DND-41 (cell line): ENCODE measurements around the gene VAV2.

Experiments
- ATAC-seq: fragments of 200-7000 bp; cut with Tn5 transposase; 3 replicates; pipeline ENCODE4 v1.9.1; 2021; ENCODE audit warnings: low read depth; ENCODE audit not compliant: insufficient read depth
- DNase-seq: peaks from one replicate; pipeline ENCODE4 v3.0.0-alpha.2; 2020
- H2AFZ ChIP-seq: 2 replicates; pipeline ENCODE4 v1.6.0; 2012; ENCODE audit warnings: low read depth, low read length
- H3K27ac ChIP-seq: 2 replicates; pipeline ENCODE4 v1.5.1; 2012; ENCODE audit warnings: low read length, inconsistent platforms
- H3K27me3 ChIP-seq: fragments of 200-600 bp; sonication (generic); 2 replicates; pipeline ENCODE4 v1.6.0; 2012; ENCODE audit warnings: low read length, mild to moderate bottlenecking, inconsistent platforms; ENCODE audit not compliant: insufficient read depth, poor library complexity
- H3K36me3 ChIP-seq: 2 replicates; pipeline ENCODE4 v1.5.1; 2012; ENCODE audit warnings: low read length, inconsistent platforms; ENCODE audit not compliant: insufficient read depth
- H3K4me1 ChIP-seq: 2 replicates; pipeline ENCODE4 v1.5.1; 2012; ENCODE audit warnings: mild to moderate bottlenecking, low read length; ENCODE audit not compliant: insufficient read depth
- H3K4me2 ChIP-seq: 2 replicates; pipeline ENCODE4 v1.6.0; 2012; ENCODE audit warnings: mild to moderate bottlenecking, moderate library complexity, low read length, inconsistent platforms; ENCODE audit not compliant: insufficient read depth
- H3K4me3 ChIP-seq, 2 experiments: fragments of 200-600 bp in 1 of 2; shearing (Covaris generic) in 1 of 2; 2 replicates each; pipeline ENCODE4 v1.5.1; 2012 to 2016; ENCODE audit warnings: inconsistent platforms in 2 of 2, low read length in 2 of 2, mild to moderate bottlenecking in 2 of 2, low read depth in 1 of 2, moderate library complexity in 1 of 2
- H3K79me2 ChIP-seq: 2 replicates; pipeline ENCODE4 v1.6.0; 2012; ENCODE audit warnings: low read length, inconsistent platforms; ENCODE audit not compliant: insufficient read depth
- H3K9ac ChIP-seq: 2 replicates; pipeline ENCODE4 v1.6.0; 2012; ENCODE audit warnings: low read depth, mild to moderate bottlenecking, inconsistent platforms, low read length, moderate library complexity
- H3K9me3 ChIP-seq: 2 replicates; pipeline ENCODE4 v1.5.1; 2012; ENCODE audit warnings: low read length, moderate library complexity, mild to moderate bottlenecking, inconsistent platforms; ENCODE audit not compliant: insufficient read depth, severe bottlenecking
- H4K20me1 ChIP-seq: 2 replicates; pipeline ENCODE4 v1.6.0; 2012; ENCODE audit warnings: low read length; ENCODE audit not compliant: insufficient read depth
- CTCF ChIP-seq: IDR thresholded peaks from 2 replicates; pipeline ENCODE4 v1.5.1; 2012; ENCODE audit warnings: borderline replicate concordance, low read length, moderate library complexity, mild to moderate bottlenecking; ENCODE audit not compliant: poor library complexity, severe bottlenecking; ENCODE audit errors: extremely low read depth
- EZH2 ChIP-seq: IDR thresholded peaks from 3 replicates; pipeline ENCODE4 v1.6.1; 2012; ENCODE audit warnings: borderline replicate concordance, low read depth, mild to moderate bottlenecking, moderate library complexity, low read length, inconsistent platforms; ENCODE audit not compliant: severe bottlenecking

Gene VAV2

GRCh38 chr9:133977421-133978201 is 14.5 kb downstream of the VAV2 start:
- H3K4me2 ChIP-seq = no peak overlapping the region
- no peak overlapping the region for H3K4me3 ChIP-seq
- no peak overlapping the region for H3K9ac ChIP-seq
- no peaks in the 10 kb centered on the region for H3K4me1 ChIP-seq
- H3K27ac ChIP-seq = no peak overlapping the region
- H4K20me1 ChIP-seq = no peaks in the 10 kb centered on the region
- no peak for TF ChIP-seq CTCF
- TF ChIP-seq EZH2 = no peak
- no peaks in the 10 kb centered on the region for H3K36me3 ChIP-seq
- H3K27me3 ChIP-seq = no peaks in the 10 kb centered on the region
- DNase-seq (no peak), ATAC-seq (no peak)
- H2AFZ ChIP-seq = no peak overlapping the region
- H3K9me3 ChIP-seq = no peaks in the 10 kb centered on the region
- H3K79me2 ChIP-seq = no peaks in the 10 kb centered on the region

- Histone ChIP-seq H3K9ac (no peak overlapping the region), H3K4me3 (no peak overlapping the region), H3K36me3 (no peaks in the 10 kb centered on the region), H3K79me2 (no peaks in the 10 kb centered on the region), H3K27me3 (no peaks in the 10 kb centered on the region), H2AFZ (no peak overlapping the region), H4K20me1 (no peaks in the 10 kb centered on the region), H3K27ac (no peak overlapping the region), H3K4me2 (no peak overlapping the region), H3K9me3 (no peaks in the 10 kb centered on the region), H3K4me1 (no peaks in the 10 kb centered on the region)
- ATAC-seq (no peak), DNase-seq (no peak)
- TF ChIP-seq EZH2 = no peak
- TF ChIP-seq CTCF = no peak
Observed at GRCh38 chr9:133976887-133977286, 15.2 kb downstream of the VAV2 start.

- H2AFZ ChIP-seq = no peak overlapping the region
- H4K20me1 ChIP-seq = no peaks in the 10 kb centered on the region
- no peak overlapping the region for H3K4me3 ChIP-seq
- no peaks in the 10 kb centered on the region for H3K9me3 ChIP-seq
- H3K4me1 ChIP-seq = no peaks in the 10 kb centered on the region
- no peaks in the 10 kb centered on the region for H3K79me2 ChIP-seq
- no peak overlapping the region for H3K4me2 ChIP-seq
- no peak overlapping the region for H3K27ac ChIP-seq
- no peaks in the 10 kb centered on the region for H3K27me3 ChIP-seq
- ATAC-seq = no peak
- no peaks in the 10 kb centered on the region for H3K36me3 ChIP-seq
- no peak overlapping the region for H3K9ac ChIP-seq
- DNase-seq = no peak
- TF ChIP-seq EZH2 (no peak), CTCF (no peak)
Observed at GRCh38 chr9:133976191-133976861, 15.8 kb downstream of the VAV2 start.
